HT1080 (cell line): ENCODE measurements around the gene CAPZA3. TPM values are rescaled to one million over a fixed set of nuclear protein-coding genes. Genes with fewer than 3 reads are reported as not detected.
"Not testable (repeated sequence)": the region's sequence is repeated elsewhere in the genome, so short reads cannot be mapped to it uniquely, and the experiment has no call there.

Experiments
- DNase-seq: peaks from one replicate; pipeline ENCODE4 v3.0.0-alpha.2; 2015; ENCODE audit warnings: low read depth
- total RNA-seq: library from RNA; depleted of rRNA; stranded (reverse); fragments of >200 nt; shearing (Covaris generic); gene quantifications from 2 replicates; pipeline ENCODE4 v1.2.3, GENCODE V29; 2014; rRNA removed

Gene CAPZA3
- total RNA-seq, 1 experiment from 2014 or later: not detected

- no peak for DNase-seq
Observed at GRCh38 chr12:18753481-18754123, 15.7 kb downstream of the CAPZA3 start.

- DNase-seq: no peak
Observed at GRCh38 chr12:18754124-18754707, 16.3 kb downstream of the CAPZA3 start.

GRCh38 chr12:18755341-18755740 is 17.4 kb downstream of the CAPZA3 start:
- DNase-seq: no peak

GRCh38 chr12:18766479-18766878 is 28.6 kb downstream of the CAPZA3 start:
- DNase-seq: not testable (repeated sequence)

GRCh38 chr12:18782827-18783226 is 44.9 kb downstream of the CAPZA3 start:
- no peak for DNase-seq

GRCh38 chr12:18785465-18785864 is 47.5 kb downstream of the CAPZA3 start:
- DNase-seq: not testable (repeated sequence)

Other genes starting within 250 kb of the CAPZA3 start
- 0.07 TPM in 1 of 2 replicates, not detected in the other for gene PLCZ1, start 107 bp upstream of the CAPZA3 start, total RNA-seq